B cell (primary cell): ENCODE measurements around the gene MRPL28. TPM values are rescaled to one million over a fixed set of nuclear protein-coding genes. Genes with fewer than 3 reads are reported as not detected.
"Not testable (repeated sequence)": the region's sequence is repeated elsewhere in the genome, so short reads cannot be mapped to it uniquely, and the experiment has no call there.

Experiments used
- ATAC-seq: fragments of 200-7000 bp; cut with Tn5 transposase; one replicate; pipeline ENCODE4 v1.10.0; 2021; ENCODE audit warnings: low read depth, mild to moderate bottlenecking, moderate number of reproducible peaks, moderate library complexity
- CTCF ChIA-PET: fragments of 350-600 bp; sonication (Branson Sonifier 250); formaldehyde crosslinking; loops from one replicate; lab custom pipeline; 2021; ENCODE audit warnings: antibody characterized with exemption, inconsistent platforms; lab: Charles Lee
- POLR2A ChIA-PET: fragments of 350-600 bp; sonication (Branson Sonifier 250); formaldehyde crosslinking; loops from one replicate; lab custom pipeline; 2021; ENCODE audit warnings: antibody characterized with exemption; lab: Charles Lee
- DNase-seq: peaks from one replicate; pipeline ENCODE4 v3.0.0; 2013
- H2AFZ ChIP-seq: 2 replicates; pipeline ENCODE4 v1.6.1; 2012; ENCODE audit warnings: mild to moderate bottlenecking, low read depth, low read length; ENCODE audit not compliant: insufficient read depth, poor library complexity, severe bottlenecking
- H3K27ac ChIP-seq, 2 donors: 1 replicate in 1 of 2; 2 replicates in 1 of 2; pipeline ENCODE4 v1.5.1; 2012 to 2013; ENCODE audit warnings: low read length in 2 of 2, mild to moderate bottlenecking in 2 of 2, moderate library complexity in 1 of 2
- H3K27me3 ChIP-seq, 4 experiments: fragments of 200-600 bp in 1 of 4; sonication (generic) in 1 of 4; replicated peaks in 1 of 4; 1 replicate in 2 of 4; 2 replicates in 2 of 4; pipeline versions ENCODE4 v1.6.1 to v1.7.0; 2013 to 2016; ENCODE audit warnings: low read length in 3 of 4, mild to moderate bottlenecking in 2 of 4, mixed read lengths in 1 of 4, moderate library complexity in 1 of 4; ENCODE audit not compliant: insufficient read depth in 4 of 4, control insufficient read depth in 3 of 4; ENCODE audit errors: control extremely low read depth in 1 of 4
- H3K36me3 ChIP-seq, 2 experiments: replicated peaks in 1 of 2; 1 replicate in 1 of 2; 2 replicates in 1 of 2; pipeline versions ENCODE4 v1.6.1 to v1.7.1; 2013; ENCODE audit warnings: low read length in 1 of 2; ENCODE audit not compliant: insufficient read depth in 2 of 2, control insufficient read depth in 1 of 2; ENCODE audit errors: control extremely low read depth in 1 of 2, extremely low read depth in 1 of 2
- H3K4me1 ChIP-seq, 2 donors: fragments of 200-600 bp in 1 of 2; sonication (generic) in 1 of 2; 1 replicate in 1 of 2; 2 replicates in 1 of 2; pipeline versions ENCODE4 v1.5.1 to v1.6.1; 2013 to 2017; ENCODE audit warnings: low read length in 2 of 2; ENCODE audit not compliant: control insufficient read depth in 2 of 2, insufficient read depth in 2 of 2
- H3K4me2 ChIP-seq: replicated peaks from 2 replicates; pipeline ENCODE3; 2012; ENCODE audit warnings: mild to moderate bottlenecking, low read depth, low read length; ENCODE audit not compliant: poor library complexity, severe bottlenecking
- H3K4me3 ChIP-seq, 5 experiments: fragments of 200-600 bp in 1 of 5; sonication (generic) in 1 of 5; 1 replicate in 3 of 5; 2 replicates in 2 of 5; pipeline versions ENCODE4 v1.5.1 to v1.7.0; 2011 to 2016; ENCODE audit warnings: low read length in 4 of 5, mild to moderate bottlenecking in 4 of 5, low read depth in 2 of 5, control low read depth in 1 of 5, moderate library complexity in 1 of 5; ENCODE audit not compliant: insufficient read depth in 1 of 5; ENCODE audit errors: control extremely low read depth in 1 of 5, extremely low read depth in 1 of 5
- H3K79me2 ChIP-seq: fragments of 200-600 bp; sonication (generic); one replicate; pipeline ENCODE4 v1.6.0; 2016; ENCODE audit warnings: low read length; ENCODE audit not compliant: control insufficient read depth, insufficient read depth
- H3K9ac ChIP-seq: fragments of 200-600 bp; sonication (generic); 2 replicates; pipeline ENCODE4 v1.6.1; 2017; ENCODE audit warnings: mild to moderate bottlenecking, low read length, moderate library complexity
- H3K9me3 ChIP-seq, 3 donors: one replicate each; pipeline versions ENCODE4 v1.6.1 to v1.7.1; 2013; ENCODE audit warnings: low read length in 2 of 3; ENCODE audit not compliant: control insufficient read depth in 2 of 3, insufficient read depth in 1 of 3; ENCODE audit errors: control extremely low read depth in 1 of 3
- H4K20me1 ChIP-seq: 2 replicates; pipeline ENCODE4 v1.6.0; 2012; ENCODE audit warnings: mild to moderate bottlenecking, low read length; ENCODE audit not compliant: insufficient read depth, control insufficient read depth, poor library complexity, severe bottlenecking
- H3K27ac Mint-ChIP-seq: one replicate; pipeline ENCODE4 v1.8.0; 2021; ENCODE audit warnings: mixed read lengths
- H3K27me3 Mint-ChIP-seq: one replicate; pipeline ENCODE4 v1.8.0; 2021; ENCODE audit warnings: mixed read lengths
- H3K4me1 Mint-ChIP-seq: one replicate; pipeline ENCODE4 v1.8.0; 2021; ENCODE audit warnings: mixed read lengths
- H3K4me3 Mint-ChIP-seq: one replicate; pipeline ENCODE4 v1.8.0; 2021; ENCODE audit warnings: mixed read lengths
- H3K9me3 Mint-ChIP-seq: one replicate; pipeline ENCODE4 v1.8.0; 2022; ENCODE audit warnings: mixed read lengths; ENCODE audit not compliant: insufficient read depth
- EZH2 ChIP-seq: IDR thresholded peaks from 2 replicates; pipeline ENCODE4 v1.6.1; 2012; ENCODE audit warnings: borderline replicate concordance, low read depth, mild to moderate bottlenecking, moderate library complexity, low read length; ENCODE audit not compliant: insufficient read depth, poor library complexity, severe bottlenecking
- WGBS: methylation state at CpG from one replicate; pipeline ENCODE4 v1.1.5; 2013; ENCODE audit warnings: missing lambda C conversion rate; ENCODE audit not compliant: insufficient coverage; 5-methylcytosine and 5-hydroxymethylcytosine counted together
- intact Hi-C: fragments of 100-400 bp; cut with micrococcal nuclease; formaldehyde crosslinking; loops from one replicate; pipeline ENCODE4 v1.10.0; 2022
- polyA plus RNA-seq: library from polyadenylated mRNA; depleted of rRNA; stranded (reverse); fragments of >200 nt; gene quantifications from 2 replicates; pipeline ENCODE4 v1.2.3, GENCODE V29; 2012
- total RNA-seq, 2 donors: library from RNA; stranded (reverse); fragments of 120-200 nt in 1 of 2; gene quantifications; 1 replicate in 1 of 2; 2 replicates in 1 of 2; pipeline versions ENCODE4 v1.2.3 to v1.2.4, GENCODE V29; 2013 to 2022
- TF ChIP-seq, protein P1 (sequence below): fragments of 200-600 bp; IDR thresholded peaks from one replicate; pipeline ENCODE4 v1.8.0; 2022; ENCODE audit warnings: antibody characterized with exemption, mild to moderate bottlenecking

MRPL28 gene
- total and polyA plus RNA-seq, 2 donors (not counting 1 experiment from before 2014, with no cell fraction given): 44.3 to 67.7 TPM

DNA sequence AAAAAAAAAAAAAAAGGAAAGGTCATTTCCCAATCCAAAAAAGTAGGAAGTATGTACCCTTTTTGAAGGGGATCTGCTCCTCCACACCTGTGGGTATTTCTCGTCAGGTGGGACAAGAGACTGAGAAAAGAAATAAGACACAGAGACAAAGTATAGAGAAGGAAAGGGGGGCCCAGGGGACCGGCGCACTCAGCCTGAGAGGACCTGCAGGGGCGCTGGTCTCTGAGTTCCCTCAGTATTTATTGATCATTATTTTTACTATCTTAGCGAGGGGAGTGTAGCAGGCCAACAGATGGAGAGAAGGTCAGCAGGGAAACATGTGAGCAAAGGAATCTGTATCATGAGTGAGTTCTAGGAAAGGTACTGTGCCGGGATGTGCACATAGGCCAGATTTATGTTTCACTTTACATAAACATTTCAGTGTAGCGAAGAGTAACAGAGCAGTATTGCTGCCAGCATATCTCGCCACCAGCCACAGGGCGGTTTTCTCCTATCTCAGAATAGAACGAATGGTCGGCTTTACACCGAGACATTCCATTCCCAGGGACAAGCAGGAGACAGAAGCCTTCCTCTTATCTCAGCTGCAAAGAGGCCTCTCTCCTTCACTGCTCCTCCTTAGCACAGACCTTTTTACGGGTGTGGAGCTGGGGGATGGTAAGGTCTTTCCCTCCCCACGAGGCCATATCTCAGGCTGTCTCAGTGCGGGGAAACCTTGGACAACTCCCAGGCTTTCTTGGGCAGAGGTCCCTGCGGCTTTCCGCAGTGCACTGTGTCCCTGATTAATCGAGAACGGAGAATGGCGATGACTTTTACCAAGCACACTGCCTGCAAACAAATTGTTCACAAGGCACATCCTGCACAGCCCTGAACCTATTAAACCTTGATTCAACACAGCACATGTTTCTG, 17.7 kb upstream of the MRPL28 start:
- 95% methylated on average over 12 of the region's 20 CpGs for WGBS
- POLR2A ChIA-PET: not testable (repeated sequence)

DNA sequence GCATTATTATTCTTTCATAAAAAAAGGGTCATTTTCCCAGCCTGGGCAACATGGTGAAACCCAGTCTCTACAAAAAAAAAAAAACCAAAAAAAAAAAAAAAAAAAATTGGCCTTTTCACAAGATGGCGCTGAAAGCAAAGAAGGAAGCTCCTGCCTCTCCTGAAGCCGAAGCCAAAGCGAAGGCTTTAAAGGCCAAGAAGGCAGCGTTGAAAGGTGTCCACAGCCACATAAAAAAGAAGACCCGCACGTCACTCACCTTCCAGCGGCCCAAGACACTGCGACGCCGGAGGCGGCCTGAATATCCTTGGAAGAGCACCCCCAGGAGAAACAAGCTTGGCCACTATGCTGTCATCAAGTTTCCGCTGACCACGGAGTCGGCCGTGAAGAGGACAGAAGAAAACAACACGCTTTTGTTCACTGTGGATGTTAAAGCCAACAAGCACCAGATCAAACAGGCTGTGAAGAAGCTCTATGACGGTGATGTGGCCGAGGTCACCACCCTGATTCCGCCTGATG, 16.4 kb upstream of the MRPL28 start:
- no peaks in the 10 kb centered on the region for H3K27me3 Mint-ChIP-seq
- H3K4me3 Mint-ChIP-seq: no peak overlapping the region
- Histone ChIP-seq H3K4me3 (no peak overlapping the region), H3K9me3 (peaks cover 0 to under 1% (median 0%) of the 10 kb centered on the region in 3 donors), H3K27ac (no peak overlapping the region), H3K36me3 (no peaks in the 10 kb centered on the region), H4K20me1 (no peaks in the 10 kb centered on the region), H3K79me2 (no peaks in the 10 kb centered on the region), H2AFZ (no peak overlapping the region), H3K9ac (no peak overlapping the region), H3K4me1 (peaks cover 16 to 19% of the 10 kb centered on the region in 2 donors), H3K4me2 (no peak overlapping the region), H3K27me3 (no peaks in the 10 kb centered on the region)
- ChIA-PET POLR2A (no interaction called here), CTCF (interaction anchor here (0.6 to 0.7 kb wide), 2 partner anchors 50 to 78 kb away, joined by 3 read pairs; no protein-coding TSS in a partner anchor)
- no peaks in the 10 kb centered on the region for H3K9me3 Mint-ChIP-seq
- intact Hi-C loops: no loop called here
- 82% methylated on average over 15 of the region's 19 CpGs for WGBS
- H3K27ac Mint-ChIP-seq: no peak overlapping the region
- ATAC-seq (no peak), DNase-seq (no peak)
- TF ChIP-seq, protein P1, sequence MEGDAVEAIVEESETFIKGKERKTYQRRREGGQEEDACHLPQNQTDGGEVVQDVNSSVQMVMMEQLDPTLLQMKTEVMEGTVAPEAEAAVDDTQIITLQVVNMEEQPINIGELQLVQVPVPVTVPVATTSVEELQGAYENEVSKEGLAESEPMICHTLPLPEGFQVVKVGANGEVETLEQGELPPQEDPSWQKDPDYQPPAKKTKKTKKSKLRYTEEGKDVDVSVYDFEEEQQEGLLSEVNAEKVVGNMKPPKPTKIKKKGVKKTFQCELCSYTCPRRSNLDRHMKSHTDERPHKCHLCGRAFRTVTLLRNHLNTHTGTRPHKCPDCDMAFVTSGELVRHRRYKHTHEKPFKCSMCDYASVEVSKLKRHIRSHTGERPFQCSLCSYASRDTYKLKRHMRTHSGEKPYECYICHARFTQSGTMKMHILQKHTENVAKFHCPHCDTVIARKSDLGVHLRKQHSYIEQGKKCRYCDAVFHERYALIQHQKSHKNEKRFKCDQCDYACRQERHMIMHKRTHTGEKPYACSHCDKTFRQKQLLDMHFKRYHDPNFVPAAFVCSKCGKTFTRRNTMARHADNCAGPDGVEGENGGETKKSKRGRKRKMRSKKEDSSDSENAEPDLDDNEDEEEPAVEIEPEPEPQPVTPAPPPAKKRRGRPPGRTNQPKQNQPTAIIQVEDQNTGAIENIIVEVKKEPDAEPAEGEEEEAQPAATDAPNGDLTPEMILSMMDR: no peak
- no peak for TF ChIP-seq EZH2
- peaks cover 20% of the 10 kb centered on the region for H3K4me1 Mint-ChIP-seq

More for the DNA sequence above, 17.7 kb upstream of the MRPL28 start:
- H3K4me1 ChIP-seq: peaks cover 13 to 16% of the 10 kb centered on the region in 2 donors
- H3K27me3 Mint-ChIP-seq, H3K36me3 ChIP-seq, H2AFZ ChIP-seq, DNase-seq, H3K9ac ChIP-seq, H3K27me3 ChIP-seq, intact Hi-C loops, H3K27ac ChIP-seq, H3K9me3 Mint-ChIP-seq, H3K27ac Mint-ChIP-seq, ATAC-seq, H3K4me2 ChIP-seq, H4K20me1 ChIP-seq, H3K4me3 ChIP-seq, H3K4me3 Mint-ChIP-seq, H3K79me2 ChIP-seq, H3K9me3 ChIP-seq: not testable (repeated sequence)
- H3K4me1 Mint-ChIP-seq: peaks cover 18% of the 10 kb centered on the region
- CTCF ChIA-PET: interaction anchor here (1.2 kb wide), 1 partner anchor 12 kb away, joined by 3 read pairs; no protein-coding TSS in a partner anchor
